Endodermal cell (in vitro differentiated cells): ENCODE data around the gene RHOV. TPM values are rescaled to one million over a fixed set of nuclear protein-coding genes. Genes with fewer than 3 reads are reported as not detected.

Source experiments
- DNase-seq: peaks from one replicate; pipeline ENCODE4 v3.0.0-alpha.2; 2017
- H3K27ac ChIP-seq: 2 replicates; pipeline ENCODE4 v1.5.1; 2013; ENCODE audit warnings: mild to moderate bottlenecking, low read depth, low read length, moderate library complexity
- H3K27me3 ChIP-seq: 2 replicates; pipeline ENCODE4 v1.6.1; 2013; ENCODE audit warnings: mild to moderate bottlenecking, low read length, moderate library complexity; ENCODE audit not compliant: insufficient read depth, control insufficient read depth, poor library complexity, severe bottlenecking
- H3K36me3 ChIP-seq: 2 replicates; pipeline ENCODE4 v1.7.0; 2013; ENCODE audit warnings: mild to moderate bottlenecking, low read length, moderate library complexity; ENCODE audit not compliant: control insufficient read depth, insufficient read depth
- H3K4me1 ChIP-seq: one replicate; pipeline ENCODE4 v1.7.0; 2013; ENCODE audit warnings: low read length; ENCODE audit not compliant: control insufficient read depth, insufficient read depth
- H3K4me3 ChIP-seq: 2 replicates; pipeline ENCODE4 v1.5.1; 2013; ENCODE audit warnings: mild to moderate bottlenecking, low read length, moderate library complexity
- H3K9ac ChIP-seq: 2 replicates; pipeline ENCODE4 v1.6.1; 2013; ENCODE audit warnings: mild to moderate bottlenecking, low read length, moderate library complexity; ENCODE audit not compliant: poor library complexity, severe bottlenecking; ENCODE audit errors: extremely low read depth
- H3K9me3 ChIP-seq: 2 replicates; pipeline ENCODE4 v1.6.1; 2013; ENCODE audit warnings: mild to moderate bottlenecking, low read length, moderate library complexity; ENCODE audit not compliant: control insufficient read depth
- H3K27ac Mint-ChIP-seq: 2 replicates; pipeline ENCODE4 v1.8.0; 2020; ENCODE audit warnings: mixed read lengths
- H3K27me3 Mint-ChIP-seq: 2 replicates; pipeline ENCODE4 v1.8.0; 2021; ENCODE audit warnings: mild to moderate bottlenecking, mixed read lengths; ENCODE audit not compliant: insufficient read depth
- H3K36me3 Mint-ChIP-seq: 2 replicates; pipeline ENCODE4 v1.8.0; 2020; ENCODE audit warnings: low read depth, mixed read lengths
- H3K4me1 Mint-ChIP-seq: 2 replicates; pipeline ENCODE4 v1.8.0; 2020; ENCODE audit warnings: mixed read lengths
- H3K4me3 Mint-ChIP-seq: 2 replicates; pipeline ENCODE4 v1.8.0; 2020; ENCODE audit warnings: mild to moderate bottlenecking, moderate library complexity, mixed read lengths
- H3K9me3 Mint-ChIP-seq: 2 replicates; pipeline ENCODE4 v1.8.0; 2020; ENCODE audit warnings: mild to moderate bottlenecking, mixed read lengths
- WGBS, 2 experiments: methylation state at CpG; one replicate each; pipeline versions ENCODE4 v1.1.5 to v1.1.7; 2013; ENCODE audit warnings: missing lambda C conversion rate in 2 of 2, mixed read lengths in 1 of 2; ENCODE audit not compliant: insufficient coverage in 1 of 2, insufficient read length in 1 of 2; 5-methylcytosine and 5-hydroxymethylcytosine counted together
- total RNA-seq, 2 donors: library from RNA; stranded (reverse); fragmentation: NEBNext Ultra II Directional in 1 of 2; extraction: Animal tissue kit (Norgen Biotek cat#: 25700) in 1 of 2; gene quantifications; 2 replicates in 1 of 2; 3 replicates in 1 of 2; pipeline ENCODE4 v1.2.1, GENCODE V29; 2021
- TF ChIP-seq, protein P1 (sequence below): fragments of 200-600 bp; sonication (generic); conservative IDR thresholded peaks from 2 replicates; pipeline ENCODE4 v1.5.0; 2021; ENCODE audit warnings: antibody characterized with exemption, mild to moderate bottlenecking

RHOV gene
- total RNA-seq, 2 donors from 2014 or later: 1.8 to 2.8 TPM

DNA sequence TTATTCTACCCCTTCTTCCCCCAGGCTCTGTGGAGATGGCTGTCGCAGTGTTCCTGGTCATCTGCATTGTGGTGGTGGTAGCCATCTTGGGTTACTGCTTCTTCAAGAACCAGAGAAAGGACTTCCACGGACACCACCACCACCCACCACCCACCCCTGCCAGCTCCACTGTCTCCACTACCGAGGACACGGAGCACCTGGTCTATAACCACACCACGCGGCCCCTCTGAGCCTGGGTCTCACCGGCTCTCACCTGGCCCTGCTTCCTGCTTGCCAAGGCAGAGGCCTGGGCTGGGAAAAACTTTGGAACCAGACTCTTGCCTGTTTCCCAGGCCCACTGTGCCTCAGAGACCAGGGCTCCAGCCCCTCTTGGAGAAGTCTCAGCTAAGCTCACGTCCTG is 17.3 kb downstream of the RHOV start:
- TF ChIP-seq, protein P1, sequence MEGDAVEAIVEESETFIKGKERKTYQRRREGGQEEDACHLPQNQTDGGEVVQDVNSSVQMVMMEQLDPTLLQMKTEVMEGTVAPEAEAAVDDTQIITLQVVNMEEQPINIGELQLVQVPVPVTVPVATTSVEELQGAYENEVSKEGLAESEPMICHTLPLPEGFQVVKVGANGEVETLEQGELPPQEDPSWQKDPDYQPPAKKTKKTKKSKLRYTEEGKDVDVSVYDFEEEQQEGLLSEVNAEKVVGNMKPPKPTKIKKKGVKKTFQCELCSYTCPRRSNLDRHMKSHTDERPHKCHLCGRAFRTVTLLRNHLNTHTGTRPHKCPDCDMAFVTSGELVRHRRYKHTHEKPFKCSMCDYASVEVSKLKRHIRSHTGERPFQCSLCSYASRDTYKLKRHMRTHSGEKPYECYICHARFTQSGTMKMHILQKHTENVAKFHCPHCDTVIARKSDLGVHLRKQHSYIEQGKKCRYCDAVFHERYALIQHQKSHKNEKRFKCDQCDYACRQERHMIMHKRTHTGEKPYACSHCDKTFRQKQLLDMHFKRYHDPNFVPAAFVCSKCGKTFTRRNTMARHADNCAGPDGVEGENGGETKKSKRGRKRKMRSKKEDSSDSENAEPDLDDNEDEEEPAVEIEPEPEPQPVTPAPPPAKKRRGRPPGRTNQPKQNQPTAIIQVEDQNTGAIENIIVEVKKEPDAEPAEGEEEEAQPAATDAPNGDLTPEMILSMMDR: no peak
- H3K9ac ChIP-seq: no peak overlapping the region
- Mint-ChIP-seq H3K4me3 (no peak overlapping the region), H3K36me3 (peaks cover 39% of the 10 kb centered on the region), H3K27me3 (no peaks in the 10 kb centered on the region), H3K27ac (no peak overlapping the region), H3K9me3 (no peaks in the 10 kb centered on the region), H3K4me1 (peaks cover 4% of the 10 kb centered on the region)
- whole genome bisulfite sequencing, 2 experiments: 90% methylated on average over 8 of the region's 8 CpGs; no CpG with 5 or more reads in 1 of the 2 experiments
- H3K4me3 ChIP-seq: no peak overlapping the region
- no peaks in the 10 kb centered on the region for H3K27me3 ChIP-seq
- peaks cover 23% of the 10 kb centered on the region for H3K36me3 ChIP-seq
- no peak for DNase-seq
- no peaks in the 10 kb centered on the region for H3K9me3 ChIP-seq
- no peaks in the 10 kb centered on the region for H3K4me1 ChIP-seq
- no peak overlapping the region for H3K27ac ChIP-seq

DNA sequence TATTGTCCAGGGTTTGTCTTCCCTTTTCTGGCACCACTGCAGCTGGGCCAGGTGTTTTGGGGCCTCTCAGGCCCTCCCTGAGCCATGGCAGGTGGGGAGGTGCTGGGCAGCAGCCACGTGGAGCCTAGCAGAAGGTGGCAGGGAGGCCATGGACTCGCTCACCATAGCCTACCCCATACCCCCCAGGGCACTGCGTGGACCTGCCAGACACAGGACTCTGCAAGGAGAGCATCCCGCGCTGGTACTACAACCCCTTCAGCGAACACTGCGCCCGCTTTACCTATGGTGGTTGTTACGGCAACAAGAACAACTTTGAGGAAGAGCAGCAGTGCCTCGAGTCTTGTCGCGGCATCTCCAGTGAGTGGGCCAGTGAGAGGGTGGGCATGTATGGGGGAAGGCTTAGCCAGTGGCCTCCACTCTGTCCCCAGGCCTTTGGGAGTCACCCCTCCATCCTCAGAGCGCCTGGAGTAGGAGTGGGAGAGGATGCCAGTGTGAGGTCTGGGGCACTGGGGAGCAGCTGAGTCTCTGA is 18.3 kb downstream of the RHOV start:
- Histone ChIP-seq H3K27ac (no peak overlapping the region), H3K4me1 (no peaks in the 10 kb centered on the region), H3K9me3 (no peaks in the 10 kb centered on the region), H3K4me3 (no peak overlapping the region), H3K36me3 (peaks cover 23% of the 10 kb centered on the region), H3K27me3 (no peaks in the 10 kb centered on the region), H3K9ac (no peak overlapping the region)
- DNase-seq: no peak
- Mint-ChIP-seq H3K4me3 (no peak overlapping the region), H3K9me3 (no peaks in the 10 kb centered on the region), H3K4me1 (peaks cover 4% of the 10 kb centered on the region), H3K36me3 (peaks cover 45% of the 10 kb centered on the region), H3K27ac (no peak overlapping the region), H3K27me3 (no peaks in the 10 kb centered on the region)
- 89 to 90% methylated on average over 2 to 13 of the region's 13 CpGs for WGBS, 2 experiments
- TF ChIP-seq, protein P1: no peak

DNA sequence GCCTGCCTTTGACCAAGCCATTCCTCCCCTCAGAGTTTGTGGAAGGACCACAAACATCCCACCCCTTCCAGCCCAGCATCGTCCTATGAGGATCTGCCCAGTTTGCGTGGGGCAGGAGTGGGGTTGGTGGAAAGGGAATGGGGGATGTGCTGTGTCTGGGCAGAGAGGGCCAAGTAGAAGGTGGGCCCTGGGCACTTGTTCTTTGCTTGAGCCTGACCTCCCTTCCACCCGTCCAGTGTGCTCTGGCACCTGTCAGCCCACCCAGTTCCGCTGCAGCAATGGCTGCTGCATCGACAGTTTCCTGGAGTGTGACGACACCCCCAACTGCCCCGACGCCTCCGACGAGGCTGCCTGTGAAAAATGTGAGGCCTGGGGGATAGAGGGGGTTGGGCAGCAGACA is 19.9 kb downstream of the RHOV start:
- H3K27me3 Mint-ChIP-seq: no peaks in the 10 kb centered on the region

More for the DNA sequence above, 19.9 kb downstream of the RHOV start:
- DNase-seq: no peak
- no peak overlapping the region for H3K27ac ChIP-seq
- Mint-ChIP-seq H3K4me1 (peaks cover 4% of the 10 kb centered on the region), H3K9me3 (no peaks in the 10 kb centered on the region), H3K4me3 (no peak overlapping the region), H3K27ac (no peak overlapping the region), H3K36me3 (peaks cover 57% of the 10 kb centered on the region)
- no peaks in the 10 kb centered on the region for H3K27me3 ChIP-seq
- H3K9me3 ChIP-seq: no peaks in the 10 kb centered on the region
- 93% methylated on average over 10 of the region's 10 CpGs; no CpG with 5 or more reads in 1 of the 2 experiments for WGBS, 2 experiments
- TF ChIP-seq, protein P1: no peak
- H3K4me3 ChIP-seq: no peak overlapping the region
- H3K9ac ChIP-seq: no peak overlapping the region
- no peaks in the 10 kb centered on the region for H3K4me1 ChIP-seq
- H3K36me3 ChIP-seq: peaks cover 23% of the 10 kb centered on the region
